Esophagus muscularis mucosa (tissue), 3 donors: ENCODE measurements around the gene RBSN.

Source experiments
- CTCF ChIP-seq, 3 experiments: fragments of 200-600 bp in 2 of 3; fragments of 450-650 bp in 1 of 3; sonication (generic) in 2 of 3; IDR thresholded peaks; one replicate each; pipeline ENCODE4 v1.5.1; 2017 to 2019; ENCODE audit warnings: antibody characterized with exemption in 3 of 3, mild to moderate bottlenecking in 2 of 3, moderate library complexity in 1 of 3
- POLR2A ChIP-seq: fragments of 450-650 bp; IDR thresholded peaks from one replicate; pipeline ENCODE4 v1.6.1; 2017; ENCODE audit warnings: antibody characterized with exemption, moderate library complexity, mild to moderate bottlenecking, low read depth

- no peak for TF ChIP-seq CTCF (IDR thresholded peaks at IDR 0.05)
- no peak for TF ChIP-seq POLR2A
Observed at GRCh38 chr3:15086263-15086662, 12.7 kb downstream of the RBSN start.
